A549 (cell line): Measurements from ENCODE around the gene PPP2R5C.

Experiments
- CBX2 ChIP-seq: fragments of 200-600 bp; sonication (generic); IDR thresholded peaks from 2 replicates; pipeline ENCODE4 v1.6.1; 2016; ENCODE audit warnings: low read depth, mild to moderate bottlenecking, borderline replicate concordance
- CEBPB ChIP-seq, 2 experiments: fragments of >200 bp in 1 of 2; sonication (Bioruptor Twin) in 1 of 2; formaldehyde crosslinking in 1 of 2; IDR thresholded peaks; 2 replicates each; pipeline ENCODE4 v1.6.1; 2012 to 2016
- EP300 ChIP-seq, 2 experiments: fragments of >200 bp; sonication (Bioruptor Twin); formaldehyde crosslinking; IDR thresholded peaks; 2 replicates in 1 of 2; 3 replicates in 1 of 2; pipeline ENCODE4 v1.6.1; 2016 to 2017
- FOSB ChIP-seq: fragments of 250-450 bp; sonication (Bioruptor Pico); IDR thresholded peaks from 2 replicates; pipeline ENCODE4 v1.5.0; 2020; ENCODE audit warnings: mild to moderate bottlenecking, moderate library complexity
- GATA3 ChIP-seq: IDR thresholded peaks from 2 replicates; pipeline ENCODE4 v1.6.1; 2012; ENCODE audit warnings: borderline replicate concordance
- JUN ChIP-seq, 2 experiments: fragments of >200 bp; sonication (Bioruptor Twin); formaldehyde crosslinking; IDR thresholded peaks; 2 replicates in 1 of 2; 3 replicates in 1 of 2; pipeline ENCODE4 v1.6.1; 2016 to 2017
- MAZ ChIP-seq: fragments of 150-350 bp; IDR thresholded peaks from 2 replicates; pipeline ENCODE4 v1.6.1; 2014; ENCODE audit warnings: antibody characterized with exemption, low read depth, low read length, borderline replicate concordance
- NR3C1 ChIP-seq: fragments of >200 bp; sonication (Bioruptor Twin); formaldehyde crosslinking; IDR thresholded peaks from 3 replicates; pipeline ENCODE4 v1.6.1; 2017
- POLR2A ChIP-seq: IDR thresholded peaks from 2 replicates; pipeline ENCODE4 v1.6.1; 2012; ENCODE audit warnings: mild to moderate bottlenecking, low read length
- TF ChIP-seq, protein P1 (sequence below): fragments of >200 bp; sonication (Bioruptor Twin); formaldehyde crosslinking; IDR thresholded peaks from 3 replicates; pipeline ENCODE4 v1.5.1; 2016

GRCh38 chr14:101738703-101739320 is 22.7 kb upstream of the PPP2R5C start:
- TF ChIP-seq, protein P1, sequence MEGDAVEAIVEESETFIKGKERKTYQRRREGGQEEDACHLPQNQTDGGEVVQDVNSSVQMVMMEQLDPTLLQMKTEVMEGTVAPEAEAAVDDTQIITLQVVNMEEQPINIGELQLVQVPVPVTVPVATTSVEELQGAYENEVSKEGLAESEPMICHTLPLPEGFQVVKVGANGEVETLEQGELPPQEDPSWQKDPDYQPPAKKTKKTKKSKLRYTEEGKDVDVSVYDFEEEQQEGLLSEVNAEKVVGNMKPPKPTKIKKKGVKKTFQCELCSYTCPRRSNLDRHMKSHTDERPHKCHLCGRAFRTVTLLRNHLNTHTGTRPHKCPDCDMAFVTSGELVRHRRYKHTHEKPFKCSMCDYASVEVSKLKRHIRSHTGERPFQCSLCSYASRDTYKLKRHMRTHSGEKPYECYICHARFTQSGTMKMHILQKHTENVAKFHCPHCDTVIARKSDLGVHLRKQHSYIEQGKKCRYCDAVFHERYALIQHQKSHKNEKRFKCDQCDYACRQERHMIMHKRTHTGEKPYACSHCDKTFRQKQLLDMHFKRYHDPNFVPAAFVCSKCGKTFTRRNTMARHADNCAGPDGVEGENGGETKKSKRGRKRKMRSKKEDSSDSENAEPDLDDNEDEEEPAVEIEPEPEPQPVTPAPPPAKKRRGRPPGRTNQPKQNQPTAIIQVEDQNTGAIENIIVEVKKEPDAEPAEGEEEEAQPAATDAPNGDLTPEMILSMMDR = no peak
- TF ChIP-seq POLR2A (no peak), CEBPB (IDR thresholded peaks at IDR 0.05) (no peak), JUN (IDR thresholded peaks at IDR 0.05) (no peak), FOSB (no peak), EP300 (IDR thresholded peaks at IDR 0.05) (no peak), GATA3 (no peak), MAZ (no peak), CBX2 (no peak), NR3C1 (no peak)
